Epithelial cell of esophagus (primary cell): ENCODE results near the gene IQSEC1.

Experiments
- DNase-seq: peaks from one replicate; pipeline ENCODE4 v3.0.0; 2010; ENCODE audit warnings: low read depth
- H3K4me3 ChIP-seq: 2 replicates; pipeline ENCODE4 v1.5.1; 2011; ENCODE audit warnings: mild to moderate bottlenecking, low read length, control low read depth
- TF ChIP-seq, protein P1 (sequence below): IDR thresholded peaks from 2 replicates; pipeline ENCODE4 v1.5.1; 2011; ENCODE audit warnings: low read depth, mild to moderate bottlenecking, low read length, control low read depth, inconsistent platforms; ENCODE audit not compliant: insufficient read depth; ENCODE audit errors: missing control alignments

IQSEC1 gene

DNA sequence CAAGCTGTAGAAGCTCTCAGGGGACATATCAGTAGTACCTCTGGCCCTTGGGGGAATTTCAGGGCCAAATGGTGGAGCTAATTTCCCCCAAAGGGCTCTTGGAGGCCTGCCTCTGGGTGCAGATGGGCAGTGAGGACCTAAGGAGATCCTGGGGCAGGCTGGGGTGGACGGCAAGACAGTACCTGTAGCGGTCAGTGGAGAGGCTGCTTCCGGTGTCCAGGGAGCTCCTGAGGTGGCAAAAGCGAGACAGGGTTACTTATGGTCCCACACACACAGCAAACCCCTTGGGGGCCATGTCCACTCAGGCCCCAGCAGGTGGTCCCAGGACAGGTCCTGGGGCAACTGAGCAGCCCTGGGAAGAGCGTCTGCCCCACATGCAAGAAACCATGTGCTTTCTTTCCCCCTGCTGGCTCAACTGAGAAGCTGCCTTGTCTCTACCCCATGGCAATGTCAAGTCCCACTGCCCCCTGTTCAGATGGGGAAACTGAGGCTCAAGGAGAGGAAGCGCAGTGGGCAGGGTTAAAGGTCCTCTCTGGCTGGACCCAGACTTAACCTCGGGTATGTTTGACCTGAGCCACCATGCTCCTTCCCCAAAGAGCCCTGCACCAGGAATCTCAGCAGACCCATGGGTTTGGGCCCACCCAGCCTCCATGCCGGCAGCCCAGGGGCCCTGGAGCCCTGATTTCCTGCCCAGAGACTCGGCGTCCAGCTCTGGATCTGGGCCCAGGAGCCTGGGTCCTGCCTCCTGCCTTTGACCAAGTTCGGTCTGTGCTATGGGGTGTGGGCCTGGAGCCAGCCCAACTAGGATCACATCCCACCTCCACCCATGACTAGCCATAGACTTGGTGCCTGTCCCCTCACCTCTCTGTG, 25.7 kb downstream of the IQSEC1 start:
- TF ChIP-seq, protein P1, sequence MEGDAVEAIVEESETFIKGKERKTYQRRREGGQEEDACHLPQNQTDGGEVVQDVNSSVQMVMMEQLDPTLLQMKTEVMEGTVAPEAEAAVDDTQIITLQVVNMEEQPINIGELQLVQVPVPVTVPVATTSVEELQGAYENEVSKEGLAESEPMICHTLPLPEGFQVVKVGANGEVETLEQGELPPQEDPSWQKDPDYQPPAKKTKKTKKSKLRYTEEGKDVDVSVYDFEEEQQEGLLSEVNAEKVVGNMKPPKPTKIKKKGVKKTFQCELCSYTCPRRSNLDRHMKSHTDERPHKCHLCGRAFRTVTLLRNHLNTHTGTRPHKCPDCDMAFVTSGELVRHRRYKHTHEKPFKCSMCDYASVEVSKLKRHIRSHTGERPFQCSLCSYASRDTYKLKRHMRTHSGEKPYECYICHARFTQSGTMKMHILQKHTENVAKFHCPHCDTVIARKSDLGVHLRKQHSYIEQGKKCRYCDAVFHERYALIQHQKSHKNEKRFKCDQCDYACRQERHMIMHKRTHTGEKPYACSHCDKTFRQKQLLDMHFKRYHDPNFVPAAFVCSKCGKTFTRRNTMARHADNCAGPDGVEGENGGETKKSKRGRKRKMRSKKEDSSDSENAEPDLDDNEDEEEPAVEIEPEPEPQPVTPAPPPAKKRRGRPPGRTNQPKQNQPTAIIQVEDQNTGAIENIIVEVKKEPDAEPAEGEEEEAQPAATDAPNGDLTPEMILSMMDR, result no peak
- no peak overlapping the region for H3K4me3 ChIP-seq
- DNase-seq, result no peak

DNA sequence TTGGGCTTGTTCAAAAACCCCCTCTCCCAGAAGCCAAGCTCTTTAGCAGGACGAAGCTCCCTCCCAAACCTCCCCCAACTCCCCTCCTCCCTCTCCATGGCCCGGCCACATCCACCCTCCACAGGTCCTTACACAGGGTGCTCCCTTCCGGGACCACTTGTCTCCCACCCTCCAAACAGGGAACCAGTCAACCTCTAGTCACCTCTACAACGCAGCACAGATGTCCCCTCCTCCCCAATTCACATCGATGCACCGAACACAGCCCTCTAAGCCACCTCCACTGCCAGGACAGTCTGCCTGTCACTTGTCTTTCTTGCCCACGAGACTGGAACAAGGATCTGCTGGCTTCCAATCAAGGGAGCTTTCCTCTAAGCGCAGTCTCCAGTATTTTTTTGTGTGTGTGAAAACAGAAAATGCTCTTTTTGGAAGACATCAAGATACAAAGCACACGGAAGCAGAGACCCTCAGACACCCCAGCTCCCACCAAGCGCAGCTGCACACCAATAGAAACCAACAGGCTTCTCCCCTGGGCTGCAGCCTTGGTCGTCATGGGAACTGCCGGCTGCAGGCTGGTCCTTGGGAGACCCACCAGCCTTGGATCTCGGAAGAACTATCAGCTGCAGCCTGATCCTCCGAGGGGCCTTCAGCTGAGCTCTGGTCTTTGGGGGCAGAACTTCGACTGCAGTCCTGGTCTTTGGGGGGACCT, 26.5 kb downstream of the IQSEC1 start:
- TF ChIP-seq, protein P1, result no peak
- no peak overlapping the region for H3K4me3 ChIP-seq
- DNase-seq, result no peak

DNA sequence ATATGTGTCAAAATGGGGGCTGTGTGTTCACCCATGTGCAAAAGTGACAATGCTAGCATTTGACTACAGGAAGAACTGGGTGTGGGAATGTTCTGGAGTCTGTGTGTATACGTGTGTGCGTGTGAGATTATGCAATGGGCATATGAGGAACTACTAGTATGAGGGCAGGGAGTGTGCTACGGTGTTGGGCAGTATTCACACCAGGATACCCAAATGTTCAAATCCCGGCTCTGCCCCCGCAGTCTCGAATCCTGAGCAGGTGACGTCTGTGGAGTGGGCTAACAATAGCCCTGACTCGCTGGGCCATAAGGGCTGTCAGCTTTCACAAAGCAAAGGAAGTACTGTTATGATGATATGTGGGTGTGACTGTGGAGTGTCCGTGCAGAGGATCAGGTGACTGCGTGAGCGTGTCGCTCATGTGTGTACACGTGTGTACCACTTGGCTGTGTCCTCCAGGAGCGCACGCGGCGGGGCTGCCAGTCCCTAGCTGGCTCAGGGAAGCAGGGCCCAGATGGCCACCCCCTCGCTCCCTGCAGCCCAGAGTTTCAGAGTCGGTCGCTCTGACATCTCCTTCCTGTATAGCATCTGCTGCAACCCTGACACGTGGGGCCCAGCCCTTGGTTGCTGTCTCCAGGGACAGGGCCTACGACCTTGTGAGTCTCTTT, 27.2 kb downstream of the IQSEC1 start:
- no peak overlapping the region for H3K4me3 ChIP-seq
- DNase-seq, result no peak
- TF ChIP-seq, protein P1, result no peak

DNA sequence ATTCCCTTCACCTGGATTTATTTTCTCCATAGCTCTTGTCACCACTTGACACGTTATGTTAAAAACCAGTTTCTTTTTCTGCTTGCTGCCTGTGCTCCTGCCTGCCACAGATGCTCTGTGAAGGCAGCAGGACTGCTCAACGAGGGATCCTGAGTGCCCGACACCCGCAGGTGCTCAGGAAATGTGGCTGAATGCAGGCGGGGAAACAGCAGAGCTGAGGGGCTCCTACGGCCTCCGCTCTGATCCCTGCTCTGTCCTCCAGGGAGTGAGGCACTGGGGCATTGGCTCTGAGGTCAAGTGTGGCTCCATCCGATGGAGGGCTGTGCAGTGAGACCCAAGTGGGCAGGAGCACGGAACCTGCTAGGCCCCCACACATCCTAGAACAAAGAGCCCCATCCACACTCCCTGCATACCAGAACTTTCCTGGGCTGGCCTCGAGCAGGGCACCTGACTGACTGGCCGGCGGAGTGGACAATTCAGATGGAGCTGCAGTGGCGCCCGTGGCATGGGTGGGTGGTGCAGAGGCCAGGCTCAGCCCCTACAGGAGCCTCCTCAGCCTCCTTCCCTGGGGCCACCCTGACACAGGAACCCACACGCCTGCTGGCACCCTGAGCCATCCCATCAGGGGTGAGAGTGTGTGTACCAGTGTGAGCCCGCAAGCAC, 27.9 kb downstream of the IQSEC1 start:
- no peak for DNase-seq
- TF ChIP-seq, protein P1, result no peak
- no peak overlapping the region for H3K4me3 ChIP-seq

DNA sequence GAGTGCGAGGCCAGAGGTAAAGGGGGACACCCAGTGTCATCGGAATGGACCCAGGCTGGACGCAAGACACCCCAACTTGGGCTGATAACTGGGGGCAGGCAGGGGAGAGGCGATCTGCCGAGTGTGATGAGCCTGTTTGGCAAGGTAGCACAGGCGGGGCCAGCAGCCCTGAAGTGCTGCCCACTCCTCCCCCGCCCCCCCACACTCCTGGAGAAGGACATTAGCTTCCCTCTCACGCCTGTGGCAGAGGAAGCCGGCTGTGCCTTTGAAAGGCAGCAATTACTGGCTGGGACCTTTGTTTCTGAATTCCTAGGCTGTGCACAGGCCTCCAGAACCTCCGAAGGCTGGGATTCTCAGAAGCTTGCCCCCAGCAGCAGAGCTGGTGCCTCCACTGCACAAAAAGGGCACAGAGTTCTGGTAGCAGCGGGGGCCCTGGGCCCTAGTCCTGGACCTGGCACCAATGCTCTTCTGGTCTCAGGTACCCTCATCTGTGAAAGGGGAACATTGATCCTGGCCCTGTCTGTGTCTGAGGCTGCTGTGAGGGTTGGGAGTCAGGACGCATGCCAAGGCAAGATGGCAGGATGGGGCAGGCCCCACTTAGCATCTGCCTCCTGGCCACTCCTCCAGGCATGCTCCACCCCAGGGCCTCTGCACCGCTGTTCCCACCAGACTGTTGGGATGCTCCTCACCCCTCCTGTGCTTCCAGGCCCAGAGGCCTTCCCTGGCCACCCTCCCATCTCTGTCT, 28.6 kb downstream of the IQSEC1 start:
- no peak overlapping the region for H3K4me3 ChIP-seq
- TF ChIP-seq, protein P1, result no peak
- DNase-seq, result no peak

DNA sequence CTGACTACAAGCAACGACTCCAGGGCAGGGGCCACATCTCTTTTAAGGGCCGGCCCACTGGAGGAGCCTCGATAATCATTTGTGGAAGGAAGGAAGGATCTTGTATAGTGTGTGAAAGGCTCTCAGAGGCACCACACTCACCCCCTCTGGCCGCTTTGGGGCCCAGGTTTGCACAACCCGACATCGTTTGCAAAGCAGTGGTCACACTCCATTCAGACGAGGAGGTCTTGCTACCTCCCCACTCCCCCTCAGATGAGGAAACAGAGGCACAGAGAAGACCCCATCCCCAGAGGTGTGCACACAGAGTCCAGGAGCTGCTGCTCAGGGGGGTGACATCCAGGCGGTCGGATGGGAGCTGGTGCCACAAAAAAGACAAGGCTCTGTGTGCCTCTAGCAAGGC, 29.6 kb downstream of the IQSEC1 start:
- TF ChIP-seq, protein P1, result no peak
- H3K4me3 ChIP-seq, result no peak overlapping the region
- no peak for DNase-seq
